Gastroesophageal sphincter (tissue), 3 donors: ENCODE measurements around the gene IDUA.

Experiments used
- POLR2A ChIP-seq, 2 donors: fragments of 450-650 bp; IDR thresholded peaks; one replicate each; pipeline ENCODE4 v1.6.1; 2017; ENCODE audit warnings: antibody characterized with exemption in 2 of 2, mild to moderate bottlenecking in 2 of 2, moderate library complexity in 1 of 2
- POLR2AphosphoS5 ChIP-seq: sonication (generic); formaldehyde crosslinking; IDR thresholded peaks from one replicate; pipeline ENCODE4 v1.6.1; 2017; ENCODE audit warnings: antibody characterized with exemption
- TF ChIP-seq, protein P1 (sequence below), 4 experiments: fragments of 200-600 bp in 2 of 4; fragments of 450-650 bp in 2 of 4; sonication (generic) in 1 of 4; IDR thresholded peaks; one replicate each; pipeline ENCODE4 v1.5.1; 2017 to 2019; ENCODE audit warnings: antibody characterized with exemption in 4 of 4, mild to moderate bottlenecking in 2 of 4, moderate library complexity in 2 of 4

DNA sequence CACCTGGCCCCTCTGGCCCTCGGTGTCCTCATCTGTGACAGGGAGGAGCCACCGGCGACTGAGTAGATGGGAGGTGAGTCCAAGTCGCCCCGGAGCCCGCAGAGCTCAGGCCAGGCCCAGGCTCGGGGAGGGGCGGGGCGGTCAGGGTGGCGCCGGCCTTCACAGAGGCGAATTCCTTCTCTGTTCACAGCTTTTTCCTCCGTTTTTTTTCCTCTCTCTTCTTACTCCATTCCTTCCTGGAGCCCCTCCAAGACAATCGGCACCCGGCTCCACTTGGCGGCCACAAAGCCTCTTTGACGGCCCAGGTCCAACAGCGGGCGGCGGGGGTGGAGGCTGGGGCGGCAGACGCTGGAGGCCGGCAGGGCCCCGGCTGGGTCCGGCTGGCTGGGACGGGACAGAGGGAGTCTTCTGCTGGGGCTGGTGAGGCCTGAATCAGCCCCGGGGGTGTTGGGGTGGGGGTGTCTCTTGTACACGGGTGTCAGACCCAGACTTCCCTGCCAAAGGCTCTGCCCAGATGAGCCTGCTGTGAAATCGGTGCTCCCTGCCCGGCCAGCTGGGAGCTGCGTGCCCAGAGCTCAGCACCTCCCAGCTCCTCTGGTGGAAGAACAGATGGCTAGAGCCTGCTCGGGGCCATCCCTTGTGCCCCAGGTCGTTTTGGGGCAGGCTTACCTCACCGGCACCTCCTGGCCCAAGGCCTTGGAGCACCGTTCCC lies 47.2 kb downstream of the IDUA start:
- TF ChIP-seq POLR2A (IDR thresholded peaks at IDR 0.05): no peak
- TF ChIP-seq POLR2AphosphoS5: peak; percentile 19
- TF ChIP-seq, protein P1, sequence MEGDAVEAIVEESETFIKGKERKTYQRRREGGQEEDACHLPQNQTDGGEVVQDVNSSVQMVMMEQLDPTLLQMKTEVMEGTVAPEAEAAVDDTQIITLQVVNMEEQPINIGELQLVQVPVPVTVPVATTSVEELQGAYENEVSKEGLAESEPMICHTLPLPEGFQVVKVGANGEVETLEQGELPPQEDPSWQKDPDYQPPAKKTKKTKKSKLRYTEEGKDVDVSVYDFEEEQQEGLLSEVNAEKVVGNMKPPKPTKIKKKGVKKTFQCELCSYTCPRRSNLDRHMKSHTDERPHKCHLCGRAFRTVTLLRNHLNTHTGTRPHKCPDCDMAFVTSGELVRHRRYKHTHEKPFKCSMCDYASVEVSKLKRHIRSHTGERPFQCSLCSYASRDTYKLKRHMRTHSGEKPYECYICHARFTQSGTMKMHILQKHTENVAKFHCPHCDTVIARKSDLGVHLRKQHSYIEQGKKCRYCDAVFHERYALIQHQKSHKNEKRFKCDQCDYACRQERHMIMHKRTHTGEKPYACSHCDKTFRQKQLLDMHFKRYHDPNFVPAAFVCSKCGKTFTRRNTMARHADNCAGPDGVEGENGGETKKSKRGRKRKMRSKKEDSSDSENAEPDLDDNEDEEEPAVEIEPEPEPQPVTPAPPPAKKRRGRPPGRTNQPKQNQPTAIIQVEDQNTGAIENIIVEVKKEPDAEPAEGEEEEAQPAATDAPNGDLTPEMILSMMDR (IDR thresholded peaks at IDR 0.05): no peak
